GM21367 (cell line): Measurements from ENCODE around the gene RELB.
A peak's percentile ranks its signal among the peaks of the same experiment; 100 is the strongest.
"Not testable (repeated sequence)": the region's sequence is repeated elsewhere in the genome, so short reads cannot be mapped to it uniquely, and the experiment has no call there.

ENCODE experiments used
- ATAC-seq: cut with Tn5 transposase; IDR thresholded peaks from one replicate; pipeline ENCODE4 v1.9.1; 2021; ENCODE audit not compliant: unreplicated experiment

Gene RELB, protein sequence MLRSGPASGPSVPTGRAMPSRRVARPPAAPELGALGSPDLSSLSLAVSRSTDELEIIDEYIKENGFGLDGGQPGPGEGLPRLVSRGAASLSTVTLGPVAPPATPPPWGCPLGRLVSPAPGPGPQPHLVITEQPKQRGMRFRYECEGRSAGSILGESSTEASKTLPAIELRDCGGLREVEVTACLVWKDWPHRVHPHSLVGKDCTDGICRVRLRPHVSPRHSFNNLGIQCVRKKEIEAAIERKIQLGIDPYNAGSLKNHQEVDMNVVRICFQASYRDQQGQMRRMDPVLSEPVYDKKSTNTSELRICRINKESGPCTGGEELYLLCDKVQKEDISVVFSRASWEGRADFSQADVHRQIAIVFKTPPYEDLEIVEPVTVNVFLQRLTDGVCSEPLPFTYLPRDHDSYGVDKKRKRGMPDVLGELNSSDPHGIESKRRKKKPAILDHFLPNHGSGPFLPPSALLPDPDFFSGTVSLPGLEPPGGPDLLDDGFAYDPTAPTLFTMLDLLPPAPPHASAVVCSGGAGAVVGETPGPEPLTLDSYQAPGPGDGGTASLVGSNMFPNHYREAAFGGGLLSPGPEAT

DNA sequence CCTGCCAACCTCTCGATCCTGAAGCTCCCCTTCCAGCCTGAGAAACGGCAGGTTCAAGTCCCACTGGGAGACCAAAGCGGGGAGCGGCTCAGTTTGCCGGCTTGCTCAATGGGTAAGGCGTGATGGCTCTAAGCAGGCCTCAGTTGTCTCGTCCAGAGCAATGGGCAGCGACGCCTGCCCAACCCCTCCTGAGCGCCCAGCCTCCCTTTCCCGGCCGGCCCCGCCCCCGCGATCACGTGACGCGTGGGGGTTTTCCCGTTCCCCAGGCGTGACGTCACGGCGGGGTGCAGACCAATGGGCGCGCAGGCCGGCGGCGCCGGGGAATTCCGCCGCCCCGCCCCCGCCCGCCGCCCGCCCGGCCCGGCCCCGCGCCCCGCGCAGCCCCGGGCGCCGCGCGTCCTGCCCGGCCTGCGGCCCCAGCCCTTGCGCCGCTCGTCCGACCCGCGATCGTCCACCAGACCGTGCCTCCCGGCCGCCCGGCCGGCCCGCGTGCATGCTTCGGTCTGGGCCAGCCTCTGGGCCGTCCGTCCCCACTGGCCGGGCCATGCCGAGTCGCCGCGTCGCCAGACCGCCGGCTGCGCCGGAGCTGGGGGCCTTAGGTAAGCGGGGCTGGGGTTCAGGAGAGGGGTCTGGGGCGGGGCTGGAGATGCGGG lies at the start of gene RELB:
TSS of gene RELB (plus strand) at position 378 of the 653 bp plus-strand sequence. CDS start at position 494, 116 bp downstream.
- peak; percentile 36 for ATAC-seq

DNA sequence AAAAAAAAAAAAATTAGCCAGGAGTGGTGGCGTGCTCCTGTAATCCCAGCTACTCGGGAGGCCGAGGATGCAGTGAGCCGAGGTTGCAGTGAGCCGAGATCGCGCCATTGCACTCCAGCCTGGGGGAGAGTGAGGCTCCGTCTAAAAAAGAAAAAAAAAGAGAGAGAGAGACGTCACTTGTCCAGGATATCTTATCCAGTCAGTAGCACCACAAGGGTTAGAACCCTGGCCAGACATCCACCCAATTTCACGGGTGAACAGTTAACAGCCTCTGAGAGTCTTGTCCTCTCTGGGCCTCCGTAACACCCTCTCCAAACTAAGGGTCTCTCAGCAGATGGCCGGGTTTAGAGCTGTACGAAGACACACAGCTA lies 47.0 kb upstream of the RELB start:
- no peak for ATAC-seq

DNA sequence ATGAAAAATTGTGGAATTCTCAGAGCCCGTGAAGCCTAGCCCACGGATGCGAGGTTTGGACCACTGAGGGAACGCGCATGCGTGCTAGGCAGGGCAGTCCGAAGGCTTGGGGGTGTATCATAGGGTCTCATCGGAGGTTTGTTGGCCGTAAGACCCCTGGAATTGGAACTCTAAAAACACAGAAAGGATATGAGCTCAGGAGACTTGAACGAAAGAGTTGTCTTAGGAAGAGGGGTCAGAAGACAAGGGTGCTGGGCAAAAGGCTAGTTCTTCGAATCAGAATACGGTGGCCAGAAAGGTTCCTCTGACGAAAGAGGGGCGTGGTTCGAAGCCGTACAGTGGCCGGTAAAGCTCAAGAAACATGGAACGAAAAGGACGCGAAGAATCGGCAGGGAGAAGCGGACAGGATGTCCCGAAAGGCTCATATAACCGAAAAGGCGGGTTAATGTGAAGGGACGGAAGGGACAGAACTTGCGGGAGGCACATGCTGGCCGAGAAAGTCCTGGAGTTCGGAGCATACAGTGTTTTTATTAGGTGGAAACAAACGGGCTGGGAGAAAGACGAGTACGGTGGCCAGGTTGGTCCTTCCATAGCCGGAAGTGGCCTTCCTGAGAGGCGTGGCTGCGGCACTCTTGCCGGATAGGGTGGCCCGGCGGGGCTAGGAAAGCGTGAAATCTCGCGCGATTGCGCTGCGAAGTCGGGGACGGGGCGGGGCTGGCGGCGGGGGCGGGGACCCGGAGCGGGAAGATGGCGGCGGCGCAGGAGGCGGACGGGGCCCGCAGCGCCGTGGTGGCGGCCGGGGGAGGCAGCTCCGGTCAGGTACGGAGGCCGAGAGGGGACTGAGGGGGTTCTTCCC lies 46.4 kb upstream of the RELB start, which contains the start of gene CLPTM1:
TSS of gene CLPTM1 (plus strand) at position 732 of the 856 bp plus-strand sequence. CDS start at position 748, 16 bp downstream.
- ATAC-seq = peak; percentile 59

DNA sequence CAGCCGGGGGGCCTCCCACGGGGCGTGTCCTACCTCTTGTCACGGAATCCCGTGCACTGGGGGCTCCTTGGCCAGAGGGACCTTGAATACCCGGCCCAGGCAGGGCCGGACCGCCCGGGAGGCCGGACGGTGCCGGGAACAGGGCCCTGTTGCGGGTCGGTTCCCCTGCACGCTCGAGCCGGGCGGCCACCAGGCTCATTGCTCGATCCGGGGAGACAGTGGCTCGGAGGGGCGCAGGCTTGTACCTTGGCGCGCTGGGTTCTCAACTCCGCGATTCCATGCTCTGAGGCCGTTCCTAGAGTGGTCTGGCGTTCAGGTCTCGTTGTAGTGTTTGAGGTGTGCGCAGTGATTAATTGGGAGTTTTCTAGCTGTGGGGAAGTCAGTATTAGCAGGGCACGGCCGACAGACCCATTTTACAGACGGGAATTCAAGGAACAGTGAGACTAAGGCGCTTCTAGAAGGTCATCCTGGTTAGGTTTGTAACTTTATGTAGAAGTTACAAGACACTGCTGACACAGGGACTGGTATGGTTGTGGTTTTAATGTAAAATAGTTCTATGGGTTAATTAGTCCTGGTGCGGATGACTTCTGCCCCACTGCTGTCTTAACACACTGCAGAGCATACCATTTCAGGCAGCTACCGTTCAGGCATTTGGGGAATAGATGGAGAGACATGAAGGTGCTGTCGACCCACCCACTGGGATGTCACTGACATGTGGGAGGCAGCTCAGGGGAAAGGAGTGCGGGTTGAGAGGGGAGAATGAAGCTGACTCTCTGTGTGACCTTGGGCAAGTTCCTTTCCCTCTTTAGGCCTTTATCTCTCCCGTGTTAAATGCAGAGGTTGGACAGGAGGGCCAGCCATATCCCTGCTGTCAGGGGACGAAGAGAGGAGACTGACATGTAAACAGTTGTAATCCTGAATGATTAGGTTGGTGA lies 45.5 kb upstream of the RELB start:
- no peak for ATAC-seq

DNA sequence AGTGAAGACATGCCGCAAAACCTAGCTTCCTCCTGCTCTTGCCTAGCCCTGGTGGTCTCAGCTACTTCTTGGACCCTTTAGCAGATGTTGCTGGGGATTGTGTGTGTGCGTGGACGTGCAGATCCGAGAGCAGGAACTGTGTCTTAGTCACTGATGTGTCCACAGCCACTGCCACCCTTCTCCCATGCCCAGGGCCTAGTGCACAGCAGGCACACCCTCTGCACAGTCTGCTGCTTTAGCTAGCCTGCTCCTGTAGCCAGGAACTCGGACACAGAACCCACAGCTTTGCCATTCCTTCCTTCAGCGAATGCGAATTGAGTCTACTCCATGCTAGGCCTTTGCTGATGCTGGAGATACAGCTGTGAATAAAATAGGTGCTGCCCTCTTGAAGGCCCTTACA lies 43.7 kb upstream of the RELB start:
- ATAC-seq = no peak

DNA sequence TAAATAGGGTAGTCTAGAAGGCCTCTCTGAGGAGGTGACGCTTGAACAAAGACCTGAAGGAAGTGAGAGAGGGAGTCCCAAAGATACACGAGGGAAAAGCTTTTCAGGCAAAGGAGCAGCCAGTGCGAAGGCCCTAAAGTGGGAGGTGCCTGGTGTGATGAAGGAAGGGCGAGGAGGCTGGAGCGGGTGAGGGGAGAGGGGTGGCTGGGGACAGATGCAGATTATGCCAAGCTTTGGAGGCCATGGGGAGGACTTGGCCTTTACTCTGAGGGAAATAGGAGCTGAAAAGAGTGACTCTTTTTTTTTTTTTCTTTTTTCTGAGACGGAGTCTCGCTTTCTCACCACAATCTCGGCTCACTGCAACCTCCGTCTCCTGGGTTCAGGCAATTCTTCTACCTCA lies 43.2 kb upstream of the RELB start:
- ATAC-seq = no peak

DNA sequence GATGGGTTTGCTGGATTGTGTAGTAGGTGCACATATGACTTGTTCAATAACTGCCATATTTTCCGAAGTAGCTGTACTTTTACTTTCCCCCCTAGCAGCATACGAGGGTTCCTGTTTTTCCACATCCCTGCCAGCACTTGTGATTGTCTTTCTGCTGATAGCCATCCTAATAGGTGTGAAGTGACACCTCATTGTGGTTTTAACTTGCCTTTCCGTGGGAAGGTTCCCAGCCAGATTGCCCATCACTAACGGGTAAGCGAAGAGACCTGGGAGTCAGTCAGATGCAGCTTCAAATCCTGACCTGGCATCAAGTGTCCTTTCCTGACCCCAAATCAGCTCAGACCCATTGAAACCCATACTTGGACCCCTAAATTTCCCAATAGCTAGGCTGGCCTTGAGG lies 41.6 kb upstream of the RELB start:
- no peak for ATAC-seq

DNA sequence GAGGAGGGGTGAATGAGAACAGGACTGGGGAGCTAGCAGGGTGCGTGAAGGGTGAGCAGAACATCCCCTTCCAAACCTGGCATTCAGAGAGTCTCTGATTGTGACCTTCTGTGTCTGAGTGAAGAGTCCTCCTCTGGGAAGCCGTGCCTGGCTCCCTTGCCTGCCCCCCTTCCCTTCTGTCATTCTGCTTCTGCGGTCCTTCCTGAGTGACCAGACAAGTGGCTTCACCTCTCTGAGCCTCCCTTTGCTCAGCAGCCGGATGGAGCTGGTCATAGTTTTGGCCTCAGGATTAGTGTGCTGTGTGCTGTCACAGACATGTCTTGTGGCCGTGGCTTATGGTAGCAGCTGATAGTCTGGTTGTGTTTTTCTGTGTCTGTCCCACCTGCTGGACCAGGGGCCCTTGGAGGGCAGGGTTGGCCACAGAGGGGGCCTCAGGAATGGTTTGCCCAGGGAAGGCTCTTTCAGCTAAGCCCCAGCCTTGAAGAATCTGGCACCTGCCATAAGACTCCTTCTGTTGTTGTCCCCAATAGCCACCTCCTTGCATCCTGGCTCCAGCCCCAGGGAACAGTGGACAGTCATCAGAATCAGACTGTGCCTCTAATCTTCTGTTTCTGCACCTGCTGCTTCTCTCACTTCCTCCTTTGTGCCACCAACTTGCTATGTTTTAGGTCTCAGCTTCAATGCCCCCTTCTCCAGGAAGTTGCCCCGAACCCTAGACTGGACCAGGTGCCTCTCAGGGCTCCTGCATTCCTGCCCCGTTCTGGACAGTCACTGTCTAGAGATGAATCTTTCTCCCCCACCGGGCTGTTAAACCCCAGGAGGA lies 40.1 kb upstream of the RELB start:
- no peak for ATAC-seq

DNA sequence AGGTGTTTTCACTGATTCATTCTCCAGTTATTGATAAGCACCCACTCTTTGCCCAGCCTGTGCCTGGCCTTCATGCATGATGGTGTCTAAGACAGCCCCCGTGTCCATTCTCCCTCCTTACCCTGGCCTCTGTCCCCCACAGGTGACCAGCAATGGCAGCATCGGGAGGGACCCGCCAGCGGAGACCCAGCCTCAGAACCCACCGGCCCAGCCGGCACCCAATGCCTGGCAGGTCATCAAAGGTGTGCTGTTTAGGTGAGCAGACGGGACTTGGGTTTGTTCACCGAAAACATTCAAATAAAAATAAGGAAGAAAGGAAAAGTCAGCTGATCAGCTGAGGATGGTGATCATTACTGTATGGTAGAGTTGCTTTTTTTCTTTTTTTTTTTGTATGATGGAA lies 39.4 kb upstream of the RELB start:
- ATAC-seq = no peak

DNA sequence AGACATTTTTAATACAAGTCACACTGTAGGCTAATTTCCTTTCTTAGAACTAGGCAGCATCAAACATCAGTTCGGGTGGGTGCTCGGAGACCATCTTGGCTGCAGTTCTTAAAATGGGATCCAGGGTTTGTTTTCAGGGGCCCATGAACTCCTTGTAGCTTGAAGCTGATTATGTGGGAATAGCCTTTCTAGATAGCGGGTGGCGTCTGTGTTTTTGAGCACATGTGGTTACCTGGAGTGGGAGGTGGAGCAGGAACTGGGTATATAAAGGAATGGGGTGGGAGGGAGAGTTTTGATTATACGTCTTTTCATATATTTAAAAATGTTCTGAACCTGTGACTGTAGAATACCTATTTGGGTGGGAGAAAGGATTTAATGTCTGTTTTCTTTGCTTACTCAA lies 33.1 kb upstream of the RELB start:
- no peak for ATAC-seq

DNA sequence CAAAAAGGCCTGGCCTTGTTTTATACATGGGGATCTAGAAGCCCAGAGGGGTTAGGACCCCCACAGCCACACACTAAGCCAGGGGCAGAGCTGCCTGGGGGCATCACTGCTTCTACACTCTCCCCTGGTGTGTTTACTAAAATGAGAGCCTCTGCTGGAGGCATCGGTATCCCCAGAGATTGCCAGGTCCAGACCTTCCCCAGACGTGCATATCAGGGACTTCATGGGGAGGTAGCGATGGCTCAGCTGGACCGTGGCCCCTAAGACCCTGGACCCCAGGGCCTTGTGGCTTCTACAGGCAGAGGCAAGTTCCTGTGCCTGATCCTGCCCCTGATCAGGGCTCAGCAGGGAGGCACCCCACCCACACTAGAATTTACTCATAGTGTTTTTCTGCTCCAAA lies 32.6 kb upstream of the RELB start:
- no peak for ATAC-seq

DNA sequence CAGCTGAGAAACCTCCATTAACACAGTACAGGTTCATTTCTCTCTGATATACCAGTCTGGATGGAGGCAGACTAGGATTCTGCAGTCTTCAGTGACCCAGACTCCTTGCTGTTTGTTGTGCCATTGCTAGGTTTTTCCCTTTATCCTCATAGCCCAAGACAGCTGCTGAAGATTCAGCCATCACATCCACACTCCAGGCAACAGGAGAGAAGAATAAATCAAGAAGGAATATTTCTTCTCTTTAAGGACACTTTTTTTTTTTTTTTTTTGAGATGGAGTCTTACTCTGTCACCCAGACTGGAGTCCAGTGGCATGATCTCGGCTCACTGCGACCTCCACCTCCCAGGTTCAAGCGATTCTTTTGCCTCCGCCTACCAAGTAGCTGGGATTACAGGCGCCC lies 31.8 kb upstream of the RELB start:
- no peak for ATAC-seq

DNA sequence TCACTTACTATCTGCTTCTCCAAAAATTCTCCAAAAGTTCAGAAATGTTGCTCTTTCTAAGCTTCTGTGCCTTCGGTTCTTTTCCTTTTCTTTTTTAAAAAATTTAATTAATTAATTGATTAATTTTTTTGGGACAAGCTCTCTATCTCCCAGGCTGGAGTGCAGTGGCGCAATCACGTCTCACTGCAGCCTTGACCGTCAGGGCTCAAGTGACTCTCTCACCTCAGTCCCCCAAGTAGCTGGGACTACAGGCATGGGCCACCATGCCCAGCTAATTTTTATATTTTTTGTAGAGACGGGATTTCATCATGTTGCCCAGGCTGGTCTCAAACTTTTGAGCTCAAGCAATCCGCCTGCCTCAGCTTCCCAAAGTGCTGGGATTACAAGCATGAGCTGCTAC lies 29.8 kb upstream of the RELB start:
- ATAC-seq = not testable (repeated sequence)

DNA sequence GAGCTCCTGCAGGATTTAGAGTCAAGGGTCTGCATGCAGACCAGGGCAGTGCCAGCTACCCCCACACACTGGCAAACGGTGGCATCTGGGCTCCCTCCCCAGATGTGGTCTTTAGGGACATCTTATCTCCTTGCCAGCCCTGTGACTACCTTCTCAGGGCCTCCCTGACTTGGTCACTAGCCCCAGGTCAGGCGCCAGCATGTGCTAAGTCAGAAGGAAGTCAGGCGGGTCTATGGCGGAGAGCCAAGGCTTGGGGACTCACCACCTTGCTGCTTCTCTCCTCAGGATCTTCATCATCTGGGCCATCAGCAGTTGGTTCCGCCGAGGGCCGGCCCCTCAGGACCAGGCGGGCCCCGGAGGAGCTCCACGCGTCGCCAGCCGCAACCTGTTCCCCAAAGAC lies 28.5 kb upstream of the RELB start:
- no peak for ATAC-seq

DNA sequence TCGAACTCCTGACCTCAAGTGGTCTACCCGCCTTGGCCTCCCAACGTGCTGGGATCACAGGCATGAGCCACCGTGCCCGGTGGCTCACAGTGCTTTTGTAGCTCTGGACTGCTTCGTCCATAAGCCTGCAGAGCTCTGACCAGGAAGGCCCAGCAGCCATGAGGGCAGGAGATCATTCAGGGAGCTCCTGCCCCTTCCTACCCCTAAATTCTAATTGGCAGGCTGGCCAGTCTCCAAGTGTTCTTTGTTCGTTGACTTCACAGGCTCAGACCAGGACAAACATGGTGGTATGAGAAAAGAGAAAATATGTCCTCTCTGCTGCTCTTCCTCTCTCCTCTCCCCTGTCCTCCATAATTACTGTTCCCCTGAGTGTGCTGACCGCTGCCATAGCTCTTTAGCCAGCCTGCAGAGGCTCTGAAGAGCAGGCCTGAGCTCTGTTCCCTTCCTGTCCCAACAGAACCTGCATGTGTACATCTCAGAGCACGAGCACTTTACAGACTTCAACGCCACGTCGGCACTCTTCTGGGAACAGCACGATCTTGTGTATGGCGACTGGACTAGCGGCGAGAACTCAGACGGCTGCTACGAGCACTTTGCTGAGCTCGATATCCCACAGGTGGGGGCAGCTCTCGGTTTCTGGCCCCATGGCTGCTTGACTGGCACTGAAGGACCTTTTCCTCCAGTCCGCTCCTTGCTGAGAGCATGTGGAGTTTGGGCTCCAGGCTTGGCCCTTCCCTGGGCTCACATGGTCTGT lies 27.1 kb upstream of the RELB start:
- ATAC-seq = no peak

DNA sequence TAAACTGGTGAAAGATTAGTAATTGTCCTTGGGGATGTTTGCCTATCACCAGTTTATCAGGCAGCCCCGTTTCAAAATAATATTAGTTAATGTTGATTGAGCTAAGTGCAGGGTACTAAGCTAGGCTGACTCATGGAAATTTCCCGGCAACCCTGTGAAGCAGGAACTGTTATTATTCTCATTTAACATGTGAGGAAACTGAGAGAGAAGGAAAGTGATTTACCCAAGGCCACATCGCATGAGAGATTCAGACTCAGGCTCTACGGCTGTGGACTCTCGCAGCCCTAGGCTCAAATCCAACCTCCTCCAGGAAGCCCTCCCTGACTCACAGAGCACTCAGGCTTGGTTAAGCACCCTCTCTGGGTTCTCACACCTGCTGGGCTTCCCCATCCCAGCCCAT lies 26.4 kb upstream of the RELB start:
- no peak for ATAC-seq

DNA sequence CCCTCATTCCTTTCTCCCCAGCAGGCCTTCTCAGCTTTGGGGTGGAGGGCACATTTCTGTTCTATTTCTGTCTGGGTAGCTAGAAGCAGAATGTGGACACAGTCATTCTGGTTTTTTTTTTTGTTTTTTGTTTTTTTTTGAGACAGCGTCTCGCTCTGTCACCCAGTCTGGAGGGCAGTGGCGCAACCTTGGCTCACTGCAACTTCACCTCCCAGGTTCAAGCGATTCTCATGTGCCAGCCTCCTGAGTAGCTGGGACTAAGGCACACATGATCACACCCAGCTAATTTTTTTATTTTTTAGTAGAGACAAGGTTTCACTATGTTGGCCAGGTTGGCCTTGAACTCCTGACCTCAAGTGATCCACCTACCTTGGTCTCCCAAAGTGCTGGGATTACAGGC lies 25.8 kb upstream of the RELB start:
- no peak for ATAC-seq

DNA sequence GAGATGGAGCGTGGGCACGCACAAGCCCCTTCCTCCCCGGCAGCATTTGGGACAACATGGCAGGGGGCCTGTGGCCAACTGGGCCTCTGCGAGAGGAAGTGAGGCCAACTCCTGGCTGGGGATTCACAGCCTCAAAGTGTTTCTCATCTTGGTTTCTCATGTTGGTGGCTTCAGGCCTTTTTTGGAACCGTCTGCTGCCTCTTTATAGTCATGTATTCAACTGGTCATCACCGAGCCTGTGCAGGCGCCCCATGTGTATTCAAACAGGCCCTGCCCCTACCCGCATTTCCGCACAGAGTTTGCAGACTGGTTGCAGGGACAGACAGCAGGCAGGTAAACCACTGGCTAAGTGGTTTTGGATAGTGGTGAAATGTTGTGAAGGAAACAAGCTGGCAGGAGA lies 17.3 kb upstream of the RELB start:
- ATAC-seq = no peak

DNA sequence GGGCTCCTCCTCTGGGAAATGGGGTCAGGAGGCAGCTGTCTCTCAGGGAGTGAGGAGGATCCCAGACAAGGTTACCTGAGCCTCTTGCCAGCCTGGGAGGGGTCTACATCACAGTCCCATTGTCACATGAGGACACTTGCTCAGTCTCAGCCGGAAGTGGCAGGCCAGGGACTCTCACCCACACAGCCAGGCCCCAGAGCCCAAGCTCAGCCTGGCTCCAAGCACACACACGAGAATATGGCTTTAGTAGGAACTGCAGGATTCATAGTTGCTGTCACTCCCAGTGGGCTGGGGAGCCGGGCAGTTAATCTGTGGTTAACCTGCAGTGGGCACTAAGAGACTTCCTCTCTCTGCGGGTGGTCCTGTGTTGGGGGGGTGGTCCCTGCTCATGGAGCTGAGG lies 15.8 kb upstream of the RELB start:
- no peak for ATAC-seq
